NCI-H1417 (cell line): ENCODE measurements around the gene EVC2.
A peak's percentile ranks its signal among the peaks of the same experiment; 100 is the strongest.
"Not testable (repeated sequence)": the region's sequence is repeated elsewhere in the genome, so short reads cannot be mapped to it uniquely, and the experiment has no call there.

Experiments used
- DNase-seq, 3 experiments: peaks; one replicate each; lab custom pipeline; 2025; lab: John Stamatoyannopoulos, UW

EVC2 gene

DNA sequence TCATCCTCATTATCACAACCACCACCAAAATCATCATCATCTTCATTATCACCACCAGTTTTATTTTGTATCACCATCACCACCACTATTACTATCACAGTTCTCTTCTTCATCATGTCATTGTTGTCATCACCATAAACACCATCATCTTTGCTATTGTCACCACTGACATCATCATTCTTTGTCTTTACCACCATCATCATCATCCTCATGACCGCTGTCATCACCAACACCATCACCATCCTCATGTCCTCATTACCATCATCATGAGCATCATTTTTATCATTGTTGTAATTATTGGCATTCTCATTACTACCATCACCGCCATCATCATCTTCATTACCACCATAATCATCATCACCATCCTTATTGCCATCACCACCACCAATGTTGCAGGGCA, 34.0 kb upstream of the EVC2 start:
- no peak for DNase-seq

DNA sequence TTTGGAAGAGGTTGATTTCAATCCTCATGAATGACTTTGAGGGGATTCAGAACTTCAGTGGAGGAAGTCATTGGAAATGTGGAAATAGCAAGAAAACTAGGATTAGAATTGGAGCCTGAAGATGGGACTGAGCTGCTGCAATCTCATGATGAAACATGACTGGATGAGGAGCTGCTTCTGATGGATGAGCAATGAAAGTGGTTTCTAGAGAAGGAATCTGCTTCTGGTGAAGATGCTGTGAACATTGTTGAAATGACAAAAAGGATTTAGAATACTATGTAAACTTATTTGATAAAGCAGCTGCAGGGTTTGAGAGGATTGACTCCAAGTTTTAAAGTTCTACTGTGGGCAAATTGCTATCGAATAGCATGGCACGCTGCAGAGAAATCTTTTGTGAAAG, 29.7 kb upstream of the EVC2 start:
- DNase-seq: no peak

DNA sequence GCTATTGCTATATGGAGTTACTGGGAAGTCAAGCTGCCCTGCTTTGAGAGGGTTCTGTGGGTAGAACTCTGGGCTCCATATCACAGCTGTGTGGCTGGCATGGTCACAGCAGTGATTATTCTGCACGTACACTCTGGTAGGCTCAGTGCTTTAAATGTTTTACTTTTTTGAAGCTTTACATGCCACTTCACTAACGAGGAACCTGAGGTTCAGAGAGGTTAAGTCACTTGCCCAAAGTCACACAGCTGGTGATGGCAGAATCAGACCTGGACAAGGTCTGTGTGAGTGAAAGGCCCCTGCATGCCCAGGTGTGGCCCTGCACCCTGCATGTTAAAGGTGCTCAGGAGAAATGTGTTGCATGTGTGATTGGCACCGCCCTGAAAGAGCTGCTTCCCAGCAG, 27.1 kb upstream of the EVC2 start:
- no peak for DNase-seq

DNA sequence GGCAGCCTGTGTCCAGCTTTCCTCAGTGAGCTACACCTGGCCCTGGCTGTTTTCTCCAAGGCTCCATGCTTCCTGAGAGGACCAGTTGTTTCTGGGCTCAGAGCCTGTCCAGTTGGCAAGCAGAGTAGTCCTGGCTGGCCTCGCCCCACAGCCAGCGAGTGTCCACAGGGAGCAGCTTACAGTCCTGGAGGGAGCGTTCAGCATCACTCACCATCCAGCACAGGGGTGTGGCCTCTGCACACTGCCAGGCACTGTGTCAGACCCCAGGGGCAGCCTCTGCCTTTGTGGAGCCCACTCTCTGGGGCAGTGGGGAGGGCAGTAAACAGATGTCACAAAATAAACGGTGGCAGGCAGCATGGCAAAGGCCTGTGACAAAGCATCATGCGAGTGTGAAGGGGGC, 26.5 kb upstream of the EVC2 start:
- no peak for DNase-seq

DNA sequence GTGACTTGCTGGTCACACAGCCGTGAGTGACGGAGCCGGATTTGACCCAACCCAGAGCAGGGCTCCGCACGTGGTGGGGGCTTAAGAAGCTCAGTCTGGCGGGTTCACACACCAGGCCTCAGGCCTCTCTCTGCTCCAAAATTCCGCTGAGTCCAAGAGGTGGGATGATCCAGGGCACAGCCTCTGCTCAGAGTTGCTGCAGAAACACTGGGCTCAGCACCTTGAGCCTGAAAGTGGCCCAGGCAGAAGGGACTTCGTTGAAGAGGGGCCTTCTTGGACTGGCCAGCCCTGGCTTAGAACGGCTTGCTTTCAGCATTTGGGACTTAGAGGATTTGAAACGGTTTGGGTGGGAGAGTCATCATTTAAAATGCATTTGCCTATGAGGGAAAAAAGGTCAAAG, 23.8 kb upstream of the EVC2 start:
- no peak for DNase-seq

DNA sequence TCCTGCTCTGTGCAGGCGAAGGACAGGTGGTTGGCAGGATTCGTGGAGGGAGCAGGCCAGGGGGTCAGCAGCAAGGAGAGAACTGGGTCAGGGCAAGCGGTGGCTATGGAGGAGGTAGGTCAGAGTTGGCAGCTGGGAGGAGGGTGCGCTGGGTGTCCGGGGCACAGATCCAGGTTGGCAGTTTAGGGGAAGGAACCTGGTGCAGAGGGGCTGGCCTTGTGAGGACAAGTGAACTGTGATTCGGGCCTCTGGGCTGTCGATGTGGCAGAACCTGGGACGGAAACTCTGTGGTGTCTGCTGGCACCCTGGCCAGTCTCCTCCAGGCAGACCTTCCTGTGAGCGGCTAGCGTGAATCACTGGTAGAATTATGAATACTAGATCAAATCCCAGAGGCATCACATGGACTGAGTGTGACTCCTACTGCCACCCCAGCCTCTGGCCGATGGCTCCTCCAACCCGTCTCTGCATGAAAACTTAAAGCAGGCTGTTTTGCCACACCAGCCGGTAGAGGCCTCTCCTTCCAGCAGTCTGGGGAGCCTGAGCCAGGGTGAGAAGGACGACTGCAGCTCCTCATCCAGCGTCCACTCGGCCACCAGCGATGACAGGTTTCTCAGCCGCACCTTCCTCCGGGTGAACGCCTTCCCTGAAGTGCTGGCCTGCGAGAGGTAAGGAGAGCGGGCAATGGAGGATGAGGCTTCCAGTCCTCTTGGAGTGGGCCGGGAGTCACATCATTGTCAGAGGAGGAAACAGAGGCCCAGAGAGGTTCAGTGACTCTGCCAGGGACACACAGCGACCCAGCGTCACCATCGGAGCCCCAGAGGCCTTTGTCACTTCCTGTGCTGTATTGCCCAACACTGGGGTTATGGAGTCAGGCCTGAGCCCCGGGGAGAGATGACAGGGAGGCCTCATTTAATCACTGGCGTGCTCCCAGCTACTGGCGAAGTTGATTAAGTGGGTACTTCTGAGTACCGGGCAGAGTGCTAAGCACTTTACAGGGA, 22.9 kb upstream of the EVC2 start:
- no peak for DNase-seq

DNA sequence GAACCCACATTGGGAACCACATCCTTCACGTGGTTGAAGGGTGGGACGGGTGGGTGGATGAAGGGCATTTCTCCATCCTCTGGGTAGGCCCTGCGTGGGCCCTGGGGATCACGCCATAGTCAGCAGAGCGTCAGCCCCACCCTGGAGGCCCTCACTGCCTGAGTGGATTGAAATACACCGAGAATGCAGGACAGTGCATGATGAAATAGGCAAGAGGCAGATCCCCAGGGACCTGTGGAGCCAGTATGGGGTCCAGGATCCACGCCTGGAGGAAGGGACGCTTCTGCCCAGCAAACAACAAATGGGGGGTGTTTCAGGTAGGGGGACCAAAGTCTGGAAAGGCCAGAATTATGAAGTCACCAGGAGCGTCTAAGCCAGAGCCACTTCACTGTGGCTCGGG, 22.1 kb upstream of the EVC2 start:
- no peak for DNase-seq

DNA sequence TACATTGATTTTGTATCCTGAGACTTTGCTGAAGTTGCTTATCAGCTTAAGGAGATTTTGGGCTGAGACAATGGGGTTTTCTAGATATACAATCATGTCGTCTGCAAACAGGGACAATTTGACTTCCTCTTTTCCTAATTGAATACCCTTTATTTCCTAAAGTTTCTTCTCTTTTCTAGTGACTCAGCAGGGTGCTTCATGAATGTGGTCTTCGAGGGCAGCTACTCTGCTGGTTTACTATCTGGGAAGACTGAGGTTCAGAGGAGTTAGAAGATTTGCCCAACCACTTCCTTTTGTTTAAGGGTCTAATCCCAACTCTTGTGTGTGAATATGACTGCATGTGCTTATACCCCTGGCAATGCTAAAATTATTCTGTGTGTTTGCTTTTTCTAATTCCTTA, 20.1 kb upstream of the EVC2 start:
- DNase-seq: not testable (repeated sequence)

DNA sequence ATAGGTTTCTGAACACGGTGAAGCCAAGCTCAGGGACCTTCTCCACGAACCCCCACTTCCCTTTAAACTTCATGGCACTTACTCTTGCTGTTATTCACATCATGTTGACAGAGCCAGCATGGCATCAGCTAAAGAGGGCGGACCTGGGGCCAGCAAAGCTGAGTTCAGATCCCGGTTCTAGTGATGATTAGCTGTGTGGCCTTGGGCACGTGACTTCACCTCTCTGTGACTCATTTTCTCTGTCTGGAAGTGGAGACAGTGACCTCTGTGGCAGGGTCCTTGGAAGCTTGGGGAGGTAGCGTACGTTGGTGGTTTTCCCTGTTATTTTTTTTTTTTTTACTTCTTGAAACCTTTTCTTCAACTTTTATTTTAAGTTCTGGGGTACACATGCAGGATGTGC, 16.0 kb upstream of the EVC2 start:
- DNase-seq: no peak

DNA sequence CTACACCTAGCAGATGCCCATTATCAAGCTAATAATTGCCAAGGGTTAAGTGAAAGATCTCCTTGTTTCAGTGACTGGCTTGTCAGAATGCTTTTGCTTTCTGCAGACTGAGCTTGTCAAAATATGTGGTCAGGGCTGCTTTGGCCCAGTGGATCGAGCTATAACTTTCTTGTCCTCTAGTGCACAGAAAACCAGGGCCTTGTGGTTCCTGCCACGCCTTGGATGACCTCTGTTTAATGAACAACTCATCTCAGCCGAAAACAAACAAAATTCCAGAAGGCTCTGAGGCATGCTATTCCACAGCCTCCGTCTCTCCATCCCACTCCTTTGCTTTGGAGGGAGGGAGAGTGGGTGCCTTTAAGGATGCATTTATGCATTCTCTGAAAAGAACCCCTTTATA, 14.0 kb upstream of the EVC2 start:
- DNase-seq: no peak

DNA sequence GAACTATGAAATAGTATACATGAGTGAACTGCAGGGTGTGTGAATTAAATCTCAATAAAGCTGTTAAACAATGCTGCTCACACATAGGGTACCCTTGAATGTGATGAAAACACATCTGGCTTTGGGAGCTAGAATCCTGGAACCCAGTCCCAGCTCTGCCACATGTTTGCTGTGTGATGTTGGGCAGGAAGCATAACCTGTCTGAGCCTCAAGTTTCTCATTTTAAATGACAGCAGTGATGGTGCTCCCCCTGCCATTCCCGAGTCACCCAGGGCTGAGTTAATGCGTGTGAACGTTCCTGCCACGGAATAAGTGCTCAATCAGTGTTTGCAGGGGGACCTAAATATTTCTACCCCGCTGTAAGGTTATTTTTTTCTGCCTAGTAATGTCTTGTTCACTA, 13.6 kb upstream of the EVC2 start:
- DNase-seq: no peak

DNA sequence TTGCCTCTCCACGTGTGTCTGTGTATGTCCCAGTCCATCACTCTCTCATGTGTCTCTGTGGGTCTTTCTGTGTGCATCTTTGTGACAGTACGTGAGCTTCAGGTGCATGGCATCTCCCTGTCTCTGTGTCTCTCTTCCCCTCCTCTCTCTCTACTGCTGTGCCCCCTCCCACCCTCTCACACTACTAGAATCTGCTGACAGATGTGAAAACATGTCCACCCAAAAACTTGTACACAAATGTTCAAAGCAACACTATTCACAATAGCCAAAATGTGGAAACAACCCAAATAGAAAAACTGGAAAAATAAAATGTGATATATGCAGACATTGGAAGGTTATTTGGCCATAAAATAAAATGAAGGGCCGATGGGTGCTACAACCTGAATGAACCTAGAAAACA, 12.6 kb upstream of the EVC2 start:
- DNase-seq: no peak

DNA sequence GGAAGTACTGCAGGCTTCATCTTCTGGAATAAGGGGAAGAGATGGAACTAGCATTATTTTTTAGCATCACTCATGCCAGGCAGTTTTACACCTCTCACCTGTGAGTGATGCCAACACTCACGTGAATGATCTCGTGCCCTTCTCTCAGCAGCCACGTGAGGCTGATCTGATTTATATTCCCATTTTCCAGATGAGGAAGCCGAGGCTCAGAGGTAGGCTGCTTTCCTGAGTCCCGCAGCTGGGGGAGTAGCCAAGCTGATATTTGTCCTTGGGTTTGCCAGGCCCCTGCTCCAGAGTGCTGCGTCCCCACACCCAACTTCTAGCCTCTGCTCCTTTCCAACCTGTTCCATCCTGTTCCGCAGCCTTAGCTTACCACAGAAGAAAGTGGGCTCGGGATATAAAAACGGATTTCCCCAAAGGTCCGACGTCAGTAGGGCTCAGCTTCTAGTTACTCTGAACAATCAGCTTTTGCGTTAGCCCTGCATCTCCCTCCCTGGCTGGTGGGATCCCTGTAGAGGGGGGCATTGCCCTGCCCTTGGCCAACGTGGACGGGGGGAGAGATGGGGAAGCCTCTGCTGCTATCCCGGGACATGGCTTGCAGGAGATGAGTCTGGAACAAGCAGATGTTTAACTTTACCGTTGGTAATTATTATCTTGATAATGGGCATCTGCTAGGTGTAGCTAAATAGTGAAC, 11.9 kb upstream of the EVC2 start:
- no peak for DNase-seq

DNA sequence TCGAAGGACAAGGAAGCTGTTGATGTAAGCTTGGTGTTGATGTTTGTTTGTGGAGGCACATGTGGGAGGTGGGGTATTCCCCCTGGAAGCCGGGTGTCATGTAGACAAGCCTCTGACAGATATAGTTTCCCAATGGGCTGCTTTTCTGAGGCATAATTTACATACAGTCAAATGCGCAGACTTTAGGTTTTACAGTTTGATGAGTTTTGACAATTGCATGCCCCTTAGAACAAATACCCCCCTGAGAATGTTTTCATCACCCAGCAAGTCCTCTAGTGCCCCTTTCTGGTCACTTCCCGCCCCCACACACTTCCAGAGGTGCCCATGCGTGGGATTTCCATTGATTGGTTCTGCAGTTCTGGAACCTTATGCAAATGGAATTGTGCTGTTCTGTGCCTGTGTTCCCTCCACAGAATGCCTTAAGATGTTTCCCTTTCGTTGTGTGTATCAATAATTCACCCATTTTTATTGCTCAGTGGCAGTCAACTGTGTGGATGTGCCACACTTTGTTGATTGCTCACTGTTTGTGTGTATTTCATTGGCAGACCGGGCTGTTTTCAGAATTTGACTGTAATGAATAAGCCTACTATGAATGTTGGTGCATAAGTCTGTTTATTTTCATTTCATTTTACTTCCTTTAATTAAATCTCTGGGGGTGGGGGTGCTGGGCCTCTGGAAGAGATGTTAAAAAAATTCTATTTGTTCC, 11.1 kb upstream of the EVC2 start:
- peak in 1 of 3 experiments; percentile 8 for DNase-seq

DNA sequence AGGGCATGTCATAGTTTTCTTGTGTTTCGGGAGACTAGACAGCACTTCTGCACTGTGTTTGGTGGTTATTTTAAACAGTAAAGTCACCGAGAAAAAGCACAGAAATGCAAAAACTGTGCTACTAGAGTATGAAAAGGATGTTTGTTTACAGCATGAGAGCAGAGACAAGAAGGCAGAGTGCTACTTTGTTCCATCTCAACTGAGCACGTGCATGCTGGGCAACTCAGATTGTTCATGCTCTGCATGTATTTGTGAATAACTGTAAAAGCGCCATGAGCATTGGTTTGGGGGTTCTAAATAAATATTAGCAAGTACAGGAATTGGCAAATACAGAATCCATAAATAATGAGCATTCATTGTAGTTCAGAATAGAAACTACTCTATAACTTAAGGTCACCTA, 10.1 kb upstream of the EVC2 start:
- no peak for DNase-seq

DNA sequence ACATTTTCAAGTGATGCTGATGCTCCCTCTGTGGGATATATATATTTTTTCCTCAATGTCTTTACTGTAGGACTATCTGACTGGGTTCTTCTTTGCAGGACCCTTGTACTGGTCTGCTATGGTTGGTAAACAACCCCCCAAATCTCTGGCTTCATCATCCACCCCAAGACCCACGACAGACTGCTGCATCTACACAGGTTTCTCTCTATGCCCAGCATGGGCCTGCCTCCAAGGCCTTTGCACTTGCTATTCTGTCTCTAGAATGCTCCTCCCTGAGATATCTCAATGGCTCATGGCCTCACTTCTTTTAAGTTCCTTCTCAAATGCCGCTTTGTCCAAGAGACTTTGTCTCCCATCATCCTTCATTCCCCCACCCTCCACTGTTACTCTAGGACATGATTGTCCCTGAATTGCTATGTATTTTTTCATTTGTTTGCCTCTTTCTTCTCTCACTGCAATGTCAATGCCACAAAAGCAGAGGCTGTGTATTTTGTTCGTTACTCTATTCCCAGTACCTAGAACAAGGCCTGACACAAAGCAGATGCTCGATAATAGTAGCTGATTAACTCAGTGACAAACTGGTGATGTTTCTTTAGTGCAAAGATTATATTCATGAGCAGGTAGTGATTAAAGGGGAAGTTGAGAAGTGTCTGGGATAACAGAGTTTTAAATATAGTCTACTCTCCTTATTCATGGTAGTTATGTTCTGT, 9.2 kb upstream of the EVC2 start:
- no peak for DNase-seq

DNA sequence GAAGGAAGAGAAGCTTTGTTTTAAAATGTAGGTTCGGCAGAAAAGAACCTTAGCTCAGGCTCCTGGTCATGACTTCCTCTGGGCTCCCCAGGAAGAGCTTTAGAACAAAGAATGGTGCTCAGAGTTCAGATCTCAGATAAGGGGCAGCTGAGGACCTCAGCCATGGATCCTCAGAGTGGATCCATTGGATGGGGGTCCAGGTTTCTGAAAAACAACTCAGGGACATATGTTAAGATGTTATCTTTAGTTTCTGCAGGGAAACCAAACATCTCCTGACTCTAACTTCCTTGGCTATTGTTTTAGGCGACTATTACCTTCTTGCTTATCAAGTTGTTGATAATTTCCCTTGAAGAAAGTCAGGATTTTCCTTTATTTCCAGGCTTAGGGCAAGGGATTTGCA, 8.0 kb upstream of the EVC2 start:
- DNase-seq: no peak

DNA sequence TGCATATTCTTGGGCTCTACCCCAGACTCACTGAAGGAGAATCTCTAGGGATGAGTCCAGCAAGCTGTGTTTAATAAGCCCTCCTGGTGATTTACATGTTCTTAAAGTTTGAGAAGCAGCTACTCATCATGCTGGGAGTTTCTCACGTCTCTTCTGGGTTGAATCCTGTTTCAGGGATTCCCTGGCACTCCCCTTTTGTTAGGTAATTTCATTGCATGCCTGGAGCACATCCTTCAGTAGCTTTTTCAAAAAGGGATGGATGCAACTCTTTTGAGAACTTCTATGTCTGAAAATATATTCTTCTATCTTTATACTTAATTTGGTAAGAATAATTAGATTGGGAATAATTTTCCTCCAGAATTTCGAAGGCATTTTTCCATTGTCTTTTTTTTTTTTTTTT, 7.0 kb upstream of the EVC2 start:
- DNase-seq: no peak

DNA sequence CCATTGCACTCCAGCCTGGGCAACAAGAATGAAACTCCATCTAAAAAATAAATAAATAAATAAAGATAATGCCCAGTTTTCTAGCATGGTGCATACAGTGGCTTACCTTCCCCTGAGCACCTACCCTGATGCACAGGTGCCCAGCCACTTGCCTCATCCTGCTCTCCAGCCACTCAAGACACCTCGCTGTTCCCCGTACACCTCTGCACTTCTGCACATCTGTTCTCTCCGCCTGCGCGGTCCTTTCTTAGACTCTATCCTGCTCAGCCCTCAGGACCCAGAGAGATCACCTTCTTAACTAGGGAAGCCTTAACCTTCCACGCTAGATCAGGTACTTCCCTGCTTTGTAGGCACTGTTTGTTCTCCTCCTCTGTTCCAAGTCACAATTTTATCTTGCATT, 5.5 kb upstream of the EVC2 start:
- DNase-seq: no peak

DNA sequence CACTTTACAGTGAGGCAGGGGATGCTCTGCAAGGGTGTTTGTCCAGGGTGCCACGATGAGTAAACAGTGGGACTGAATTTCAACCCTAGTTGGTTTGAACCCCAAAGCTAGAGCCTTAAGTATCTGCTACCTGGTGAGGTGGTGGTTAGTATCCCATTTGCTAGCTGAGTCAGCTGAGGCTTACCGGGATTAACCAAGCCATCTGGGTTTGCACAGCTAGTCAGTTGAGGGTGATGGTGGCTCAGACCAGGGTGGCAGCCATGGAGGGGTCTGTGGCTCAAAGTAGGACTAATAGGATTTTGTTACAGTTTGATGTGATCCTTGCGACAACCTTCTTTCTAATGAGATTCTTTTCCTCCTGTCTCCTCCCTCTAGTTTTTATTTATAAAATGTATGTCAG, 4.6 kb upstream of the EVC2 start:
- no peak for DNase-seq

DNA sequence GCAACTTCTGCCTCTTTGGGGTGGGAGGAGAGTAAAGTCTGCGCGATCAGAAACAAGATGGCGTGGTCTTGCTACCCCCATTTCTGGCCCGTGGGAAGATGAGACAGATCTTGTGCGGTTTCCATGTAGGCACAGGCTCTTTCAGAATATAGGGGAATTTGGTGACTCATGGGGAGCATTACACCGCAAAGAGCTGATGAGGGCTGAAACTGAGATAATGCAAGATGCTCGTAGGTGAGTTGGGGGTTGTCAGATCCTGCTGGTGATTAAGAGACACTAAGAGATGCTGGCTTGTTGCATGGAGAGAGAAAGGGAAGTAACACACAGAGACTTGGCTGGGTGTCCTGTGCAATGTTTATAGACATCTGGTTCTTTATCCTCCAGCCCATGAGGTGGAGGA, 4.2 kb upstream of the EVC2 start:
- no peak for DNase-seq
